Stimulated activated CD8-positive, alpha-beta memory T cell treated with anti-CD3 and anti-CD28 coated beads, Interleukin-12 subunit alpha, Interleukin-12 subunit beta, amount 100 ng/mL, for 24 hours (primary cell): ENCODE results near the gene SMIM11.
"Not testable (repeated sequence)": the region's sequence is repeated elsewhere in the genome, so short reads cannot be mapped to it uniquely, and the experiment has no call there.

Experiments used
- DNase-seq: peaks from one replicate; pipeline ENCODE4 v3.0.0-alpha.2; 2020; ENCODE audit errors: extremely low read depth

Gene SMIM11

GRCh38 chr21:34417448-34418077 lies 42.3 kb downstream of the SMIM11 start:
- DNase-seq, result not testable (repeated sequence)

DNA sequence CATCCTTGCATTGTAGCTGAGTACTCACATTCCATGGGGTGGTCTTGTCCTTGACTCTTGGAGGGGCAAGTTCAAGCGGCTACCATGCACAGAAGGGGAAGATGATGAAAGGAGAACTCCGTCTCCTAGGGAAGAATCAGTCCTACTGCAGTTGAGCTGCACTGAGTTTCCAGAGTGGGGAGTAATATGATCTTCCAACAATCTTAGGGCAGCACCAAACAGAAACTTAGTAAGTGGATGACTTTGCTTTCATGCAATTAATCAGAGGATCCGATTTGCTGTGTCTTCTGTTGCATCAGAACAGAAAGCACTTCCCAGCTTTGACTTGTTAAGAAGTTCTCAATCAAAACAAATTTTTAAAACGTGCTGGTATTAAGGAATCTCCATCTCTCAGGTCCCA lies 48.5 kb downstream of the SMIM11 start, which contains the start of gene SMIM34:
SMIM34 (minus strand) TSS at position 147 of the 400 bp plus-strand sequence; CDS start at position 35, 112 bp downstream.
- DNase-seq, result not testable (repeated sequence)

- DNase-seq, result not testable (repeated sequence)
Measured at GRCh38 chr21:34427339-34427738, 52.0 kb downstream of the SMIM11 start.

GRCh38 chr21:34428441-34428840 lies 53.1 kb downstream of the SMIM11 start:
- DNase-seq, result not testable (repeated sequence)

DNA sequence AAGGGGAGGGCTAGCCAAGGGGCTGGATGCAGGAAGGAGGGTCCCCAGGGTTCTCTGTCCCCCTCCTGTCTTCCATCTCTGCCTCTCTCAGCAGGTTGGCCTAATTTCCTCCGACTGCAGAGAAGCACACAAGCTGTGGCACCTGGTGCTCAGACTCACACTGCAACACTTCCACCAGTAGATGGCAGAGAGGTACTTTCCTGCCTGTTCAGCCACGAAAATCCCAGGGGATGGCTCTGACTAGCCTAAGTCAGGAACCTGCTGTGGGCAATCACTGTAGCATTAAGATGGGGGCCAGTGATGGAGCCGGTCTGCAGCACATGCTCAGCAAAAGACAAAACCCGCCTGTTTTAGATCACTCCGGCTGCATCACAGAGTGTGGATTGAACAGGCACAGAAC lies 54.4 kb downstream of the SMIM11 start:
- not testable (repeated sequence) for DNase-seq
